H9 (cell line): ENCODE measurements around the gene RYR3. TPM values are rescaled to one million over a fixed set of nuclear protein-coding genes. Genes with fewer than 3 reads are reported as not detected.

Experiments used
- DNase-seq: peaks from one replicate; pipeline ENCODE4 v3.0.0-alpha.2; 2017
- H2AFZ ChIP-seq: one replicate; pipeline ENCODE4 v1.6.1; 2013; ENCODE audit warnings: mild to moderate bottlenecking, low read length, control low read depth, moderate library complexity
- H2AK5ac ChIP-seq: 2 replicates; pipeline ENCODE4 v1.6.1; 2013; ENCODE audit warnings: low read length, control low read depth, mixed read lengths; ENCODE audit not compliant: insufficient read length
- H2BK120ac ChIP-seq: one replicate; pipeline ENCODE4 v1.6.1; 2013; ENCODE audit warnings: low read depth, mild to moderate bottlenecking, low read length, control low read depth, inconsistent platforms; ENCODE audit not compliant: poor library complexity, severe bottlenecking
- H2BK12ac ChIP-seq: 2 replicates; pipeline ENCODE4 v1.6.1; 2013; ENCODE audit warnings: low read length, control low read depth, mixed read lengths, low read depth; ENCODE audit not compliant: insufficient read length
- H2BK15ac ChIP-seq: 2 replicates; pipeline ENCODE4 v1.6.1; 2013; ENCODE audit warnings: low read depth, low read length, control low read depth
- H2BK20ac ChIP-seq: one replicate; pipeline ENCODE4 v1.6.1; 2013; ENCODE audit warnings: low read depth, mild to moderate bottlenecking, low read length, control low read depth, inconsistent platforms; ENCODE audit not compliant: poor library complexity, severe bottlenecking
- H2BK5ac ChIP-seq: 2 replicates; pipeline ENCODE4 v1.6.1; 2013; ENCODE audit warnings: low read length, control low read depth, mixed read lengths; ENCODE audit not compliant: insufficient read length
- H3K14ac ChIP-seq: 2 replicates; pipeline ENCODE4 v1.6.1; 2013; ENCODE audit warnings: low read length, control low read depth; ENCODE audit not compliant: insufficient read depth
- H3K18ac ChIP-seq: 2 replicates; pipeline ENCODE4 v1.6.1; 2013; ENCODE audit warnings: low read depth, mild to moderate bottlenecking, mixed read lengths, low read length, control low read depth; ENCODE audit not compliant: insufficient read length
- H3K23ac ChIP-seq: 2 replicates; pipeline ENCODE4 v1.6.1; 2013; ENCODE audit warnings: low read length, control low read depth, mixed read lengths, low read depth; ENCODE audit not compliant: insufficient read length
- H3K23me2 ChIP-seq: 2 replicates; pipeline ENCODE4 v1.6.1; 2013; ENCODE audit warnings: low read depth, mild to moderate bottlenecking, mixed read lengths, low read length, control low read depth; ENCODE audit not compliant: insufficient read length, poor library complexity, severe bottlenecking
- H3K27ac ChIP-seq: 2 replicates; pipeline ENCODE4 v1.5.1; 2013; ENCODE audit warnings: low read length, control low read depth, mixed read lengths, low read depth; ENCODE audit not compliant: insufficient read length
- H3K27me3 ChIP-seq: 2 replicates; pipeline ENCODE4 v1.6.1; 2013; ENCODE audit warnings: low read length, control low read depth, inconsistent platforms; ENCODE audit not compliant: insufficient read depth
- H3K4ac ChIP-seq: 2 replicates; pipeline ENCODE4 v1.6.1; 2013; ENCODE audit warnings: low read depth, mild to moderate bottlenecking, control low read depth, inconsistent platforms, low read length, moderate library complexity
- H3K4me1 ChIP-seq: 2 replicates; pipeline ENCODE4 v1.6.1; 2013; ENCODE audit warnings: low read length, control low read depth, inconsistent platforms; ENCODE audit not compliant: insufficient read depth
- H3K4me2 ChIP-seq: 2 replicates; pipeline ENCODE4 v1.6.1; 2013; ENCODE audit warnings: low read length, control low read depth, mixed read lengths; ENCODE audit not compliant: insufficient read length, insufficient read depth
- H3K56ac ChIP-seq: 2 replicates; pipeline ENCODE4 v1.6.1; 2013; ENCODE audit warnings: low read depth, mild to moderate bottlenecking, mixed read lengths, low read length, control low read depth; ENCODE audit not compliant: insufficient read length
- H3K79me1 ChIP-seq: 2 replicates; pipeline ENCODE4 v1.6.1; 2013; ENCODE audit warnings: low read depth, mild to moderate bottlenecking, moderate library complexity, low read length, control low read depth, inconsistent platforms; ENCODE audit not compliant: insufficient read depth, poor library complexity, severe bottlenecking
- H3K79me2 ChIP-seq: 2 replicates; pipeline ENCODE4 v1.6.1; 2013; ENCODE audit warnings: low read length, control low read depth, inconsistent platforms; ENCODE audit not compliant: insufficient read depth
- H3K9ac ChIP-seq: 2 replicates; pipeline ENCODE4 v1.6.1; 2013; ENCODE audit warnings: low read length, control low read depth, mixed read lengths; ENCODE audit not compliant: insufficient read length; ENCODE audit errors: extremely low read depth
- H3K9me3 ChIP-seq: one replicate; pipeline ENCODE4 v1.6.1; 2013; ENCODE audit warnings: low read depth, low read length, inconsistent platforms; ENCODE audit not compliant: control insufficient read depth
- H3T11ph ChIP-seq: one replicate; pipeline ENCODE4 v1.6.1; 2013; ENCODE audit warnings: mild to moderate bottlenecking, low read length, control low read depth, inconsistent platforms
- H4K20me1 ChIP-seq: one replicate; pipeline ENCODE4 v1.6.1; 2013; ENCODE audit not compliant: control insufficient read depth, insufficient read length, insufficient read depth
- H4K5ac ChIP-seq: 2 replicates; pipeline ENCODE4 v1.6.1; 2013; ENCODE audit warnings: low read depth, mild to moderate bottlenecking, mixed read lengths, low read length, control low read depth; ENCODE audit not compliant: insufficient read length
- H4K8ac ChIP-seq: replicated peaks from 2 replicates; pipeline ENCODE4 v1.6.1; 2013; ENCODE audit warnings: low read length, control low read depth, mixed read lengths, low read depth; ENCODE audit not compliant: insufficient read length
- H4K91ac ChIP-seq: 2 replicates; pipeline ENCODE4 v1.6.1; 2013; ENCODE audit warnings: low read depth, mild to moderate bottlenecking, moderate library complexity, mixed read lengths, low read length, control low read depth; ENCODE audit not compliant: insufficient read length
- H3K27ac Mint-ChIP-seq, 3 experiments: 2 replicates in 2 of 3; 3 replicates in 1 of 3; pipeline ENCODE4 v1.8.0; 2020 to 2021; ENCODE audit warnings: mixed read lengths in 3 of 3, mild to moderate bottlenecking in 1 of 3, moderate library complexity in 1 of 3
- H3K27me3 Mint-ChIP-seq: 2 replicates; pipeline ENCODE4 v1.8.0; 2021; ENCODE audit warnings: low read depth, mild to moderate bottlenecking, moderate library complexity, mixed read lengths
- H3K36me3 Mint-ChIP-seq, 3 experiments: 2 replicates in 2 of 3; 3 replicates in 1 of 3; pipeline ENCODE4 v1.8.0; 2020 to 2021; ENCODE audit warnings: low read depth in 3 of 3, mixed read lengths in 3 of 3; ENCODE audit not compliant: insufficient read depth in 1 of 3
- H3K4me1 Mint-ChIP-seq, 2 experiments: 2 replicates each; pipeline ENCODE4 v1.8.0; 2020; ENCODE audit warnings: mixed read lengths in 2 of 2
- H3K4me3 Mint-ChIP-seq, 2 experiments: 2 replicates in 1 of 2; 3 replicates in 1 of 2; pipeline ENCODE4 v1.8.0; 2020 to 2021; ENCODE audit warnings: mild to moderate bottlenecking in 2 of 2, mixed read lengths in 2 of 2, moderate library complexity in 1 of 2
- H3K9me3 Mint-ChIP-seq, 2 experiments: 2 replicates in 1 of 2; 3 replicates in 1 of 2; pipeline ENCODE4 v1.8.0; 2020; ENCODE audit warnings: mild to moderate bottlenecking in 2 of 2, mixed read lengths in 2 of 2, moderate library complexity in 1 of 2
- WGBS: extraction: QIAGEN DNeasy Blood & Tissue Kit; methylation state at CpG from one replicate; pipeline ENCODE4 v1.1.7; 2013; ENCODE audit warnings: missing lambda C conversion rate, low lambda C conversion rate, mixed read lengths; ENCODE audit not compliant: insufficient read length; ENCODE audit errors: extremely low coverage; 5-methylcytosine and 5-hydroxymethylcytosine counted together
- total RNA-seq: library from RNA; stranded (reverse); gene quantifications from 2 replicates; pipeline ENCODE4 v1.2.1, GENCODE V29; 2021
- TF ChIP-seq, protein P1 (sequence below): fragments of 200-600 bp; sonication (generic); conservative IDR thresholded peaks from 3 replicates; pipeline ENCODE4 v1.8.0; 2021; ENCODE audit warnings: antibody characterized with exemption, mild to moderate bottlenecking

RYR3 gene
- total RNA-seq, 1 experiment from 2014 or later: 0.85 TPM

DNA sequence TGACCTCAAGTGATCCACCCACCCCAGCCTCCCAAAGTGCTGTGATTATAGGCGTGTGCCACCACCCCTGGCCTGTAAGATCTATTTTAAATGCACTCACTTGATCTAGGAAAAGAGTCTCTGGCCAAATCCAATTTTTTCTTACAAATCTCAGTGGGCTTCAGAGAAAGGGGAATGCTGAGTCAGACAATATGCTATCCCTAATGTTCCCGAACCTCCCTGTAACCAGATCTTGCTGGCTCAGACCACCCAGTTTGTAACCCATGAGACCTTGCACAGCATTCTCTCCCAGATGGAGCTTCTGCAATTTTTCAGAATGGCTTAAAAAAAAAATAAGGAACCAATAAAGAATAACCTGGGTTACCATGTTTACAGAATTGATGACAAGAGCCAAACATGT lies 205.8 kb downstream of the RYR3 start:
- Histone ChIP-seq H4K91ac (no peak overlapping the region), H2BK15ac (no peak overlapping the region), H2BK20ac (no peak overlapping the region), H3K4ac (no peak overlapping the region), H2BK120ac (no peak overlapping the region), H3K56ac (no peak overlapping the region), H4K20me1 (no peaks in the 10 kb centered on the region), H2BK12ac (no peak overlapping the region), H3K14ac (no peak overlapping the region), H3K4me1 (no peaks in the 10 kb centered on the region), H3K79me2 (no peaks in the 10 kb centered on the region), H3K9ac (no peak overlapping the region), H3K18ac (no peak overlapping the region), H2BK5ac (no peak overlapping the region), H4K5ac (no peak overlapping the region), H3K23me2 (no peaks in the 10 kb centered on the region), H2AFZ (no peak overlapping the region), H3K23ac (no peak overlapping the region), H3K9me3 (no peaks in the 10 kb centered on the region), H3K27ac (no peak overlapping the region), H2AK5ac (no peak overlapping the region), H3T11ph (peak overlapping the region; percentile 3), H3K27me3 (no peaks in the 10 kb centered on the region), H4K8ac (no peak overlapping the region), H3K4me2 (no peak overlapping the region), H3K79me1 (no peaks in the 10 kb centered on the region)
- no CpG with 5 or more reads among the region's 2 CpGs for WGBS
- Mint-ChIP-seq H3K36me3 (no peaks in the 10 kb centered on the region), H3K4me1 (peaks cover 2 to 4% of the 10 kb centered on the region in 2 experiments; a peak in 2 of 4 replicates), H3K27ac (no peak overlapping the region), H3K9me3 (no peaks in the 10 kb centered on the region; a peak in 1 of 5 replicates), H3K27me3 (no peaks in the 10 kb centered on the region), H3K4me3 (no peak overlapping the region)
- TF ChIP-seq, protein P1, sequence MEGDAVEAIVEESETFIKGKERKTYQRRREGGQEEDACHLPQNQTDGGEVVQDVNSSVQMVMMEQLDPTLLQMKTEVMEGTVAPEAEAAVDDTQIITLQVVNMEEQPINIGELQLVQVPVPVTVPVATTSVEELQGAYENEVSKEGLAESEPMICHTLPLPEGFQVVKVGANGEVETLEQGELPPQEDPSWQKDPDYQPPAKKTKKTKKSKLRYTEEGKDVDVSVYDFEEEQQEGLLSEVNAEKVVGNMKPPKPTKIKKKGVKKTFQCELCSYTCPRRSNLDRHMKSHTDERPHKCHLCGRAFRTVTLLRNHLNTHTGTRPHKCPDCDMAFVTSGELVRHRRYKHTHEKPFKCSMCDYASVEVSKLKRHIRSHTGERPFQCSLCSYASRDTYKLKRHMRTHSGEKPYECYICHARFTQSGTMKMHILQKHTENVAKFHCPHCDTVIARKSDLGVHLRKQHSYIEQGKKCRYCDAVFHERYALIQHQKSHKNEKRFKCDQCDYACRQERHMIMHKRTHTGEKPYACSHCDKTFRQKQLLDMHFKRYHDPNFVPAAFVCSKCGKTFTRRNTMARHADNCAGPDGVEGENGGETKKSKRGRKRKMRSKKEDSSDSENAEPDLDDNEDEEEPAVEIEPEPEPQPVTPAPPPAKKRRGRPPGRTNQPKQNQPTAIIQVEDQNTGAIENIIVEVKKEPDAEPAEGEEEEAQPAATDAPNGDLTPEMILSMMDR: no peak
- no peak for DNase-seq
